Activated naive CD8-positive, alpha-beta T cell treated with anti-CD3 and anti-CD28 coated beads, Interleukin-2, amount 50 U/mL, for 24 hours (primary cell): ENCODE results near the gene NCAPD3.

ENCODE experiments used
- ATAC-seq: fragments of 150-1000 bp; cut with Tn5 transposase; one replicate; pipeline ENCODE4 v1.10.0; 2021
- DNase-seq: peaks from one replicate; pipeline ENCODE4 v3.0.0; 2021
- H3K27ac Mint-ChIP-seq: one replicate; pipeline ENCODE4 v1.8.0; 2021; ENCODE audit warnings: mild to moderate bottlenecking, mixed read lengths
- H3K27me3 Mint-ChIP-seq: one replicate; pipeline ENCODE4 v1.8.0; 2021; ENCODE audit warnings: mixed read lengths
- H3K36me3 Mint-ChIP-seq: one replicate; pipeline ENCODE4 v1.8.0; 2021; ENCODE audit warnings: low read depth, mixed read lengths
- H3K4me1 Mint-ChIP-seq: one replicate; pipeline ENCODE4 v1.8.0; 2021; ENCODE audit warnings: mixed read lengths
- H3K4me3 Mint-ChIP-seq: one replicate; pipeline ENCODE4 v1.8.0; 2021; ENCODE audit warnings: mild to moderate bottlenecking, moderate library complexity, mixed read lengths
- H3K9me3 Mint-ChIP-seq: one replicate; pipeline ENCODE4 v1.8.0; 2021; ENCODE audit warnings: mixed read lengths

The NCAPD3 gene

DNA sequence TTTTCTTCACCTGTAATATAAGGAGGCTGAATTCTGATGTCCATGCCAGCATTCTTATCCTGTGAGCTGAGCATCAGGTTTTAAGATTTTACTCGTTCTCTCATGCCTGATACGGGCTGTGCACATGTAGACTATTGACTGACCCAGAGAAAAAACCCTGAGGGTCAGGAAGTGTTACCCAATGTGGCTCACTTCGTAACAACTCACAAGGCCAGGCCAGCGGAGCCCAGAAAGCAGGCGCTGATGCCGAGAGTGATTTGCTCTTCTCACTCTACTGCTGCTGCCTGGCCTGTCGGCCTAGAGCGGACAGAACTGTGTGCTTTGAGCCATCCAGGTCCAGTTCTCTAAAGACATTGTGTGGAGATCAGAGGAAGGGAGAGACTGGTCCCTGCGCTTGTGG is 18.6 kb upstream of the NCAPD3 start:
- H3K9me3 Mint-ChIP-seq = no peaks in the 10 kb centered on the region
- H3K4me3 Mint-ChIP-seq = no peak overlapping the region
- DNase-seq (no peak), ATAC-seq (no peak)
- no peaks in the 10 kb centered on the region for H3K27me3 Mint-ChIP-seq
- no peak overlapping the region for H3K27ac Mint-ChIP-seq
- H3K36me3 Mint-ChIP-seq = peaks cover 14% of the 10 kb centered on the region
- H3K4me1 Mint-ChIP-seq = no peaks in the 10 kb centered on the region

DNA sequence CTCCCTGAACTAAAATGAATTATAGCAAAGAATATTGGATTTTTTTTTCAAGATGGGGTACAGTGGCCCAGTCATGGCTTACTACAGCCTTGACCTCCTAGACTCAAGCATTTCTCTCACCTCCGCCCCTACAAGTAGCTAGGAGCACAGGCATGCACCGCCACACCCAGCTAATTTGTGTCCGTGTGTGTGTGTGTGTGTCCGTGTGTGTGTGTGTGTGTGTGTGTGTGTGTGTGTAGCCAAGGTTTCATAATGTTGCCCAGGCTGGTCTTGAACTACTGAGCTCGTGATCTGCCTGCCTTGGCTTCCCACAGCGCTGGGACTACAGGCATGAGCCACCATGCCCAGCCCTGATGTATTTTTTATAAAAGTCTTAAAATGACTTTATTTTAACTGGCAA is 16.8 kb upstream of the NCAPD3 start:
- DNase-seq (no peak), ATAC-seq (no peak)
- H3K4me3 Mint-ChIP-seq = no peak overlapping the region
- peaks cover 14% of the 10 kb centered on the region for H3K36me3 Mint-ChIP-seq
- H3K9me3 Mint-ChIP-seq = no peaks in the 10 kb centered on the region
- no peaks in the 10 kb centered on the region for H3K4me1 Mint-ChIP-seq
- no peak overlapping the region for H3K27ac Mint-ChIP-seq
- H3K27me3 Mint-ChIP-seq = no peaks in the 10 kb centered on the region

GRCh38 chr11:134238956-134239355 is 15.2 kb upstream of the NCAPD3 start:
- H3K4me3 Mint-ChIP-seq = no peak overlapping the region
- no peak for DNase-seq
- H3K4me1 Mint-ChIP-seq = no peaks in the 10 kb centered on the region
- ATAC-seq = no peak
- peaks cover 13% of the 10 kb centered on the region for H3K36me3 Mint-ChIP-seq
- no peaks in the 10 kb centered on the region for H3K27me3 Mint-ChIP-seq
- no peaks in the 10 kb centered on the region for H3K9me3 Mint-ChIP-seq
- H3K27ac Mint-ChIP-seq = no peak overlapping the region

GRCh38 chr11:134237557-134237922 is 13.8 kb upstream of the NCAPD3 start:
- no peak overlapping the region for H3K4me3 Mint-ChIP-seq

DNA sequence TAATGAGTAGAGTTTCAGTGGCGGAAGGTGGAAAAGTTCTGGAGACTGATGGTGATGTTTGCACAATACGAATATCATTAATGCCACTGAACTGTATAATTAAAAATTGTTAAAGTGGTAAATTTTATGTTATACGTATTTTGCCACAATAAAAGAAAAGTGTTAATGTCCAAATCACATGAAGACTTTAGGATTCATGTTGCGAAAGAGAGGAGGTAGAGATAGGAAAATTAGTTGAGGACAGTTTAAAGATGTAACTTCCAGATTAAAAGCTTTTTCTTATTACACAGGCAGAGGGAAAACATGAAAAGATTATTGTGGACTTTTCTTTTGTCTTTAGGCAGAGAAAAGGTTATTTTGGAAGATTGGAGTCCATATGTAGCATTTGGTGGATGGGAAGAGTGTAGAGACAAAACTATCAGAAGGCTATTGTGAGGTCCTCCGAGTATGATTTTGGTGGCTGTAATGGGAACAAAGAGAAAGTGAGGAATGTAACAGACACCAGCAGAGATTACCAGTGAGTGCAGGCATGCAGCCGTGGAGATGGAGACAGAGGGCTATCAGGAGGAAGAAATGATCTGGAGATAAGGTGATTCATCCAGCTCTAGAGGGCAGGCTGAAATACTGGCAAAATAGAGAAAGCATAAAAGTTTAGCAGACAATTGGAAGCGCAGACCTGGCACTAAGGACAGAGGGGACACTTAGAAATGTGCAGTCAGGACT is 13.2 kb upstream of the NCAPD3 start:
- H3K9me3 Mint-ChIP-seq = no peaks in the 10 kb centered on the region
- DNase-seq (no peak), ATAC-seq (no peak)
- peaks cover 13% of the 10 kb centered on the region for H3K4me1 Mint-ChIP-seq
- H3K27me3 Mint-ChIP-seq = no peaks in the 10 kb centered on the region
- H3K36me3 Mint-ChIP-seq = peaks cover 10% of the 10 kb centered on the region
- no peak overlapping the region for H3K27ac Mint-ChIP-seq
- H3K4me3 Mint-ChIP-seq = no peak overlapping the region

More at GRCh38 chr11:134237557-134237922, 13.8 kb upstream of the NCAPD3 start:
- ATAC-seq (no peak), DNase-seq (no peak)
- H3K4me1 Mint-ChIP-seq = peaks cover 8% of the 10 kb centered on the region
- no peaks in the 10 kb centered on the region for H3K27me3 Mint-ChIP-seq
- H3K9me3 Mint-ChIP-seq = no peaks in the 10 kb centered on the region
- H3K36me3 Mint-ChIP-seq = peaks cover 10% of the 10 kb centered on the region
- no peak overlapping the region for H3K27ac Mint-ChIP-seq

DNA sequence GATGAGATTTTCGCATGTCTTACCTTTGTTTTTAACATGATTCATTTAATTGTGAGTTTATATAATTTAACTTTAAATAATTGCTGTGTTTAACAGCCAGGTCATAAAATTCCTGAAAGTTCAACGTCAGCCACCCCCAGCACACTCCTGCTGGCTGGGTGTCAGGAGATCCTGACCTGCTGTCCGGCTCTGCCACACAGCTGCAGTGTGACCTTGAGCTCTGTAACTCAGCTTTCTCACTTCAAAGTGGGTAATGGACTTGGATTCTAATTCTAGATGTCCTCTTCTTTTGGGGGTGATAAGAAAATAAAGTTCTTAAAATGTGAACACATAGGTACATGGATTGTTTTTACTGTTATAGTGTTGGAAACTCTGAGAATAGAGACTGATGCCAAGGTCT is 11.6 kb upstream of the NCAPD3 start:
- H3K36me3 Mint-ChIP-seq = peaks cover 10% of the 10 kb centered on the region

DNA sequence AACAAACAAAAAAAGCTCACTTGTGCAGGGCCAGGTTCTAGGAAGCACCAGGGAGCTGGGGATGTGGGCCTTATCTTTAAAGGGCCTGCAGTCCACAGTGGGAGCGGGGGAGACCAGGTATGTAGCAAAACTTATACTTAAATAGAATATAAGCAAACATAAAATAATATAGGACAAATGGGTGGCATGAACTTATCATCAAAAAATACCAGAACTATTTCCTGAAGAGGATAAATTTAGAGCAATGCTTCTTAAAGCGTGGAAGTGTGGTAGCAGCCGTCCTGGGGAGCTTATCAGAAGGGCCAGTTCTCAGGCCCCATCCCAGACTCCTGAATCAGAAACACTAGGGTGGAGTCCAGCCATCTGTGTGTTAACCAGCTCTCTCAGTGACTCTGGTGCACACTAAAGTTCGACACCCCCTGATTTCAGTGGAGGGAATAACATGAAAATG is 10.0 kb upstream of the NCAPD3 start:
- Mint-ChIP-seq H3K27ac (no peak overlapping the region), H3K9me3 (no peaks in the 10 kb centered on the region), H3K4me3 (no peak overlapping the region), H3K27me3 (no peaks in the 10 kb centered on the region), H3K36me3 (peaks cover 10% of the 10 kb centered on the region), H3K4me1 (peaks cover 37% of the 10 kb centered on the region)
- no peak for ATAC-seq
- DNase-seq = no peak

More for the DNA sequence above, 11.6 kb upstream of the NCAPD3 start:
- H3K4me1 Mint-ChIP-seq = peaks cover 20% of the 10 kb centered on the region
- no peaks in the 10 kb centered on the region for H3K9me3 Mint-ChIP-seq
- no peak overlapping the region for H3K27ac Mint-ChIP-seq
- H3K27me3 Mint-ChIP-seq = no peaks in the 10 kb centered on the region
- H3K4me3 Mint-ChIP-seq = no peak overlapping the region
- DNase-seq = no peak
- no peak for ATAC-seq

DNA sequence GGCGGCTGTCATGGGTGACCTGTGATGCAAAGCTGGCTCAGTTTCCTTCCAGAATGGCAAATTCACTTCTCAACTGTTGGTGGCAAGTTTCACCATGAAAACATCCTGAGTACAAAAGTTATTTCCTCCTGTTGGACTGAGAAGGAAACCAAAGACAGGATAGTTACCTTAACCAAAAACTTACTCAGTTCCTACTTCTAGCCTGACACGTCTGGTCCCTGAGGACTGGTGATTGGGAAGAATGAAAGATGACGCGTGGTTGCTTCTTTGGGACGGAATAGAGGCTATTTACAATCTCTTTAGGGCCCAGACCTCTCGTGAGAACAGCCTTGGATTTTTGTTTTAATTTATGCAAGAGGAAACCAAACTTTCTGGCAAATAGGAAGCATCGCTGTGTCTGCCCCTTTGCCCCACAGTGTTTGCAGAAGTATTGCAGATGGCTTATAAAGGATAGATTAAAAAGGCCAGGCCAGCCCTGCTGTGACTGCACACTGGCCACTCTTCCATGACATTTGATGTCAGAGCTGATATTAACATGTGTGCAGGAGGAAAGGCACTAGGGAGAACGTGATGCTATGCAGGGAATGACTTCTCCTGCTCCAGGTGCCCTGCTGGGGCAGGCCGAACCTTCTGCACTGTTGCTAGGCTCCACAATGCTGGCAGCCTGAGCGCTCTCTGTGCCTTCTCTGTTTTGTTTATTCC is 8.3 kb upstream of the NCAPD3 start:
- H3K4me1 Mint-ChIP-seq = peaks cover 53% of the 10 kb centered on the region
- DNase-seq (no peak), ATAC-seq (no peak)
- H3K9me3 Mint-ChIP-seq = no peaks in the 10 kb centered on the region
- no peak overlapping the region for H3K4me3 Mint-ChIP-seq
- H3K27ac Mint-ChIP-seq = peak overlapping the region; percentile 13
- H3K27me3 Mint-ChIP-seq = no peaks in the 10 kb centered on the region
- H3K36me3 Mint-ChIP-seq = peaks cover 7% of the 10 kb centered on the region

GRCh38 chr11:134230339-134230738 is 6.6 kb upstream of the NCAPD3 start:
- H3K27me3 Mint-ChIP-seq = no peaks in the 10 kb centered on the region
- DNase-seq (no peak), ATAC-seq (no peak)
- no peak overlapping the region for H3K27ac Mint-ChIP-seq
- no peaks in the 10 kb centered on the region for H3K9me3 Mint-ChIP-seq
- H3K4me1 Mint-ChIP-seq = peaks cover 71% of the 10 kb centered on the region
- no peak overlapping the region for H3K4me3 Mint-ChIP-seq
- peaks cover 4% of the 10 kb centered on the region for H3K36me3 Mint-ChIP-seq

- DNase-seq = no peak
- no peak for ATAC-seq
- Mint-ChIP-seq H3K4me1 (peaks cover 71% of the 10 kb centered on the region), H3K27me3 (no peaks in the 10 kb centered on the region), H3K4me3 (no peak overlapping the region), H3K27ac (no peak overlapping the region), H3K9me3 (no peaks in the 10 kb centered on the region), H3K36me3 (no peaks in the 10 kb centered on the region)
Observed at GRCh38 chr11:134229126-134229790, 5.5 kb upstream of the NCAPD3 start.

- ATAC-seq = peak; percentile 13
- Mint-ChIP-seq H3K27me3 (peaks cover 3% of the 10 kb centered on the region), H3K4me3 (no peak overlapping the region), H3K27ac (peak overlapping the region; percentile 7), H3K36me3 (peaks cover 5% of the 10 kb centered on the region), H3K9me3 (no peaks in the 10 kb centered on the region), H3K4me1 (peaks cover 76% of the 10 kb centered on the region)
- peak; percentile 34 for DNase-seq
Observed at GRCh38 chr11:134228625-134229024, 4.9 kb upstream of the NCAPD3 start.

DNA sequence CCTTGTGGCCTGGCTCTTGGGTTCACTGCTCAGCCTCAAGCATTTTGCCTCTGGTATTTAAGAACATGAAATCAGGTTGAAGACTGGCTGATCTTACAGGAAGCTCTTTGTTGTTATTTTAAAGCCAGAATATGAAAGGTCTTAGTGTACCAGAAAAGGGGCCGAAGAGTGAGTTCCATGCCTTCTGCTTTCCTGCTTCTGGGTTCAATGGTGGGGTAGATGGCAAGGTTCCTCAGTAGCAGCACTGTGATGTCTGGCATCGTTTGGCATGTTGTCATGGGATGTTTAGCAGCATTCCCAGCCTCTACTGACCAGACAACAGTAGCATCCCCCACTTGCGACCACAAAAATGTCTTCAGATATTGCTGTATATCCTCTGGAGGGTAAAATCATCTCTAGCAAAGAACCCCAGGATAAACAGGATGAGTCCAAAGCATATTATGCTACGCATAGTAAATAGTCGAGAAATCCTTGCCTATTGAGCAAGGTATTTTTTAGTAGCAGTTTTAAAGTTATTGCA is 3.1 kb upstream of the NCAPD3 start:
- peaks cover 77% of the 10 kb centered on the region for H3K4me1 Mint-ChIP-seq
- no peak overlapping the region for H3K27ac Mint-ChIP-seq
- H3K27me3 Mint-ChIP-seq = peaks cover 3% of the 10 kb centered on the region
- ATAC-seq (no peak), DNase-seq (no peak)
- H3K9me3 Mint-ChIP-seq = no peaks in the 10 kb centered on the region
- peak overlapping the region; percentile 91 for H3K4me3 Mint-ChIP-seq
- H3K36me3 Mint-ChIP-seq = peaks cover 16% of the 10 kb centered on the region

GRCh38 chr11:134224710-134225664 is 1.2 kb upstream of the NCAPD3 start:
- Mint-ChIP-seq H3K4me1 (peaks cover 75% of the 10 kb centered on the region), H3K27me3 (peaks cover 3% of the 10 kb centered on the region), H3K9me3 (no peaks in the 10 kb centered on the region), H3K4me3 (peak overlapping the region; percentile 91), H3K27ac (peak overlapping the region; percentile 90), H3K36me3 (peaks cover 28% of the 10 kb centered on the region)
- DNase-seq (peak; percentile 71), ATAC-seq (peak; percentile 39)

- peaks cover 42% of the 10 kb centered on the region for H3K36me3 Mint-ChIP-seq
- ATAC-seq (no peak), DNase-seq (no peak)
- H3K9me3 Mint-ChIP-seq = no peaks in the 10 kb centered on the region
- H3K4me3 Mint-ChIP-seq = peak overlapping the region; percentile 97
- H3K4me1 Mint-ChIP-seq = peaks cover 58% of the 10 kb centered on the region
- peaks cover 3% of the 10 kb centered on the region for H3K27me3 Mint-ChIP-seq
- H3K27ac Mint-ChIP-seq = peak overlapping the region; percentile 92
Observed at GRCh38 chr11:134223121-134223520, 646 bp downstream of the NCAPD3 start.
